Natural killer cell treated with Interleukin-12 subunit alpha and Interleukin-12 subunit beta and Interleukin-15 and Interleukin-18, amount 100 ng/mL, for 72 hours (primary cell): Measurements from ENCODE around the gene DYNC1LI1. TPM values are rescaled to one million over a fixed set of nuclear protein-coding genes. Genes with fewer than 3 reads are reported as not detected.
A peak's percentile ranks its signal among the peaks of the same experiment; 100 is the strongest.

Experiments used
- ATAC-seq, 2 donors: fragments of 150-1000 bp; cut with Tn5 transposase in 1 of 2; sonication (Bioruptor Pico), chemical (Tn5 transposase) in 1 of 2; 2 replicates each; pipeline ENCODE4 v1.10.0; 2021
- DNase-seq: peaks from one replicate; pipeline ENCODE4 v3.0.0; 2022; ENCODE audit warnings: low spot score
- H3K27ac Mint-ChIP-seq, 2 donors: 1 replicate in 1 of 2; 2 replicates in 1 of 2; pipeline ENCODE4 v1.8.0; 2022; ENCODE audit warnings: mixed read lengths in 2 of 2, mild to moderate bottlenecking in 1 of 2, moderate library complexity in 1 of 2
- H3K27me3 Mint-ChIP-seq, 2 donors: 1 replicate in 1 of 2; 2 replicates in 1 of 2; pipeline ENCODE4 v1.8.0; 2022; ENCODE audit warnings: mixed read lengths in 2 of 2
- H3K36me3 Mint-ChIP-seq: one replicate; pipeline ENCODE4 v1.8.0; 2022; ENCODE audit warnings: mixed read lengths
- H3K4me1 Mint-ChIP-seq, 2 donors: 1 replicate in 1 of 2; 2 replicates in 1 of 2; pipeline ENCODE4 v1.8.0; 2022; ENCODE audit warnings: low read depth in 2 of 2, mixed read lengths in 2 of 2, mild to moderate bottlenecking in 1 of 2
- H3K4me3 Mint-ChIP-seq: one replicate; pipeline ENCODE4 v1.8.0; 2022; ENCODE audit warnings: mixed read lengths
- H3K9me3 Mint-ChIP-seq: 2 replicates; pipeline ENCODE4 v1.8.0; 2022; ENCODE audit warnings: mixed read lengths
- total RNA-seq, 2 donors: library from RNA; stranded (reverse); gene quantifications; one replicate each; pipeline ENCODE4 v1.2.3, GENCODE V29; 2022

DYNC1LI1 gene
- 10 to 100 TPM; 38.8 to 45.4 TPM for total RNA-seq

GRCh38 chr3:32570421-32571191 lies at the start of gene DYNC1LI1:
Gene DYNC1LI1, minus strand, starts transcription at chr3:32570858. Its CDS starts 88 bp downstream, at chr3:32570770.
- no peaks in the 10 kb centered on the region for H3K9me3 Mint-ChIP-seq
- peak; percentile 96 for DNase-seq
- no peaks in the 10 kb centered on the region for H3K36me3 Mint-ChIP-seq
- H3K27me3 Mint-ChIP-seq, result peaks cover 0 to 4% of the 10 kb centered on the region in 2 donors
- H3K4me1 Mint-ChIP-seq, result peaks cover 9 to 13% of the 10 kb centered on the region in 2 donors
- H3K27ac Mint-ChIP-seq, result peak within 1 kb of the TSS; percentile 69 to 92
- peak; percentile 99 for ATAC-seq
- H3K4me3 Mint-ChIP-seq, result peak within 1 kb of the TSS; percentile 94

GRCh38 chr3:32619395-32619794 lies 48.7 kb upstream of the DYNC1LI1 start:
- DNase-seq (no peak), ATAC-seq (no peak)
- Mint-ChIP-seq H3K27me3 (peaks cover 15 to 28% of the 10 kb centered on the region in 2 donors), H3K36me3 (no peaks in the 10 kb centered on the region), H3K4me1 (no peaks in the 10 kb centered on the region), H3K27ac (no peak overlapping the region), H3K4me3 (no peak overlapping the region), H3K9me3 (no peaks in the 10 kb centered on the region)

GRCh38 chr3:32616267-32616962 lies 45.8 kb upstream of the DYNC1LI1 start:
- H3K36me3 Mint-ChIP-seq, result no peaks in the 10 kb centered on the region
- H3K9me3 Mint-ChIP-seq, result no peaks in the 10 kb centered on the region
- H3K27ac Mint-ChIP-seq, result no peak overlapping the region
- DNase-seq, result no peak
- H3K4me1 Mint-ChIP-seq, result no peaks in the 10 kb centered on the region
- no peak for ATAC-seq
- no peak overlapping the region for H3K4me3 Mint-ChIP-seq
- H3K27me3 Mint-ChIP-seq, result peaks cover 17 to 28% of the 10 kb centered on the region in 2 donors

GRCh38 chr3:32614956-32615355 lies 44.3 kb upstream of the DYNC1LI1 start:
- Mint-ChIP-seq H3K4me3 (no peak overlapping the region), H3K27me3 (peaks cover 11 to 13% of the 10 kb centered on the region in 2 donors), H3K9me3 (no peaks in the 10 kb centered on the region), H3K4me1 (no peaks in the 10 kb centered on the region), H3K36me3 (no peaks in the 10 kb centered on the region), H3K27ac (no peak overlapping the region)
- DNase-seq (no peak), ATAC-seq (no peak)

- H3K27me3 Mint-ChIP-seq, result peaks cover 9 to 11% of the 10 kb centered on the region in 2 donors
- no peaks in the 10 kb centered on the region for H3K4me1 Mint-ChIP-seq
- DNase-seq (no peak), ATAC-seq (no peak)
- H3K27ac Mint-ChIP-seq, result no peak overlapping the region
- no peaks in the 10 kb centered on the region for H3K36me3 Mint-ChIP-seq
- no peak overlapping the region for H3K4me3 Mint-ChIP-seq
- no peaks in the 10 kb centered on the region for H3K9me3 Mint-ChIP-seq
Measured at GRCh38 chr3:32613183-32613582, 42.5 kb upstream of the DYNC1LI1 start.

GRCh38 chr3:32612547-32612946 lies 41.9 kb upstream of the DYNC1LI1 start:
- no peak for DNase-seq
- no peak for ATAC-seq
- Mint-ChIP-seq H3K4me1 (no peaks in the 10 kb centered on the region), H3K4me3 (no peak overlapping the region), H3K9me3 (no peaks in the 10 kb centered on the region), H3K27me3 (peaks cover 9 to 11% of the 10 kb centered on the region in 2 donors), H3K36me3 (no peaks in the 10 kb centered on the region), H3K27ac (no peak overlapping the region)

GRCh38 chr3:32607522-32607921 lies 36.9 kb upstream of the DYNC1LI1 start:
- Mint-ChIP-seq H3K9me3 (no peaks in the 10 kb centered on the region), H3K27me3 (peaks cover 0 to 9% of the 10 kb centered on the region in 2 donors), H3K36me3 (no peaks in the 10 kb centered on the region), H3K4me1 (no peaks in the 10 kb centered on the region), H3K27ac (no peak overlapping the region), H3K4me3 (no peak overlapping the region)
- ATAC-seq, result no peak
- DNase-seq, result no peak

- Mint-ChIP-seq H3K4me3 (no peak overlapping the region), H3K36me3 (no peaks in the 10 kb centered on the region), H3K27ac (no peak overlapping the region), H3K27me3 (peaks cover under 1 to 10% of the 10 kb centered on the region in 2 donors), H3K9me3 (no peaks in the 10 kb centered on the region), H3K4me1 (no peaks in the 10 kb centered on the region)
- ATAC-seq, result no peak
- no peak for DNase-seq
Measured at GRCh38 chr3:32606960-32607359, 36.3 kb upstream of the DYNC1LI1 start.

GRCh38 chr3:32606277-32606676 lies 35.6 kb upstream of the DYNC1LI1 start:
- H3K9me3 Mint-ChIP-seq, result no peaks in the 10 kb centered on the region
- peaks cover 3 to 16% of the 10 kb centered on the region in 2 donors for H3K27me3 Mint-ChIP-seq
- H3K4me1 Mint-ChIP-seq, result no peaks in the 10 kb centered on the region
- H3K4me3 Mint-ChIP-seq, result no peak overlapping the region
- H3K36me3 Mint-ChIP-seq, result no peaks in the 10 kb centered on the region
- no peak for DNase-seq
- no peak overlapping the region for H3K27ac Mint-ChIP-seq
- no peak for ATAC-seq

- no peak for ATAC-seq
- Mint-ChIP-seq H3K36me3 (no peaks in the 10 kb centered on the region), H3K27me3 (peaks cover 6 to 18% of the 10 kb centered on the region in 2 donors), H3K9me3 (no peaks in the 10 kb centered on the region), H3K27ac (no peak overlapping the region), H3K4me3 (no peak overlapping the region), H3K4me1 (no peaks in the 10 kb centered on the region)
- no peak for DNase-seq
Measured at GRCh38 chr3:32603064-32603463, 32.4 kb upstream of the DYNC1LI1 start.

GRCh38 chr3:32602206-32602605 lies 31.5 kb upstream of the DYNC1LI1 start:
- Mint-ChIP-seq H3K4me3 (no peak overlapping the region), H3K27me3 (peaks cover 11 to 25% of the 10 kb centered on the region in 2 donors), H3K4me1 (no peaks in the 10 kb centered on the region), H3K9me3 (no peaks in the 10 kb centered on the region), H3K27ac (no peak overlapping the region), H3K36me3 (no peaks in the 10 kb centered on the region)
- DNase-seq (no peak), ATAC-seq (no peak)

GRCh38 chr3:32601722-32602121 lies 31.1 kb upstream of the DYNC1LI1 start:
- no peak overlapping the region for H3K27ac Mint-ChIP-seq

GRCh38 chr3:32597656-32598055 lies 27.0 kb upstream of the DYNC1LI1 start:
- DNase-seq, result no peak
- Mint-ChIP-seq H3K4me1 (no peaks in the 10 kb centered on the region), H3K9me3 (no peaks in the 10 kb centered on the region), H3K4me3 (no peak overlapping the region), H3K27me3 (peaks cover 13 to 25% of the 10 kb centered on the region in 2 donors), H3K36me3 (no peaks in the 10 kb centered on the region), H3K27ac (no peak overlapping the region)
- no peak for ATAC-seq

More at GRCh38 chr3:32601722-32602121, 31.1 kb upstream of the DYNC1LI1 start:
- Mint-ChIP-seq H3K4me3 (no peak overlapping the region), H3K9me3 (no peaks in the 10 kb centered on the region), H3K36me3 (no peaks in the 10 kb centered on the region), H3K27me3 (peaks cover 11 to 25% of the 10 kb centered on the region in 2 donors), H3K4me1 (no peaks in the 10 kb centered on the region)
- DNase-seq (no peak), ATAC-seq (no peak)

- no peak for DNase-seq
- Mint-ChIP-seq H3K36me3 (no peaks in the 10 kb centered on the region), H3K9me3 (no peaks in the 10 kb centered on the region), H3K27ac (no peak overlapping the region), H3K27me3 (peaks cover 14 to 22% of the 10 kb centered on the region in 2 donors), H3K4me1 (no peaks in the 10 kb centered on the region), H3K4me3 (no peak overlapping the region)
- no peak for ATAC-seq
Measured at GRCh38 chr3:32596909-32597369, 26.3 kb upstream of the DYNC1LI1 start.
